HEK293T (cell line): ENCODE results near the gene MYOF.

Source experiments
- ARNT ChIP-seq: fragments of 450-650 bp; IDR thresholded peaks from 2 replicates; pipeline ENCODE4 v1.6.1; 2017; ENCODE audit warnings: mild to moderate bottlenecking
- BHLHE40 ChIP-seq: fragments of 450-650 bp; IDR thresholded peaks from 2 replicates; pipeline ENCODE4 v1.6.1; 2016; ENCODE audit warnings: mild to moderate bottlenecking, moderate library complexity, borderline replicate concordance
- ELF4 ChIP-seq: fragments of 450-650 bp; IDR thresholded peaks from 2 replicates; pipeline ENCODE4 v1.6.1; 2017; ENCODE audit warnings: antibody characterized with exemption
- FOXM1 ChIP-seq: fragments of 450-650 bp; IDR thresholded peaks from 2 replicates; pipeline ENCODE4 v1.6.1; 2017; ENCODE audit warnings: mild to moderate bottlenecking, borderline replicate concordance
- HDGF ChIP-seq: fragments of 450-650 bp; IDR thresholded peaks from 2 replicates; pipeline ENCODE4 v1.6.1; 2017; ENCODE audit warnings: antibody characterized with exemption, borderline replicate concordance
- SUZ12 ChIP-seq: fragments of 450-650 bp; IDR thresholded peaks from 2 replicates; pipeline ENCODE4 v1.6.1; 2016; ENCODE audit warnings: mild to moderate bottlenecking
- TARDBP ChIP-seq: fragments of 450-650 bp; IDR thresholded peaks from 2 replicates; pipeline ENCODE4 v1.6.1; 2016
- ZNF384 ChIP-seq: fragments of 450-650 bp; IDR thresholded peaks from 2 replicates; pipeline ENCODE4 v1.6.1; 2016
- TF ChIP-seq, protein P1 (sequence below): fragments of 450-650 bp; IDR thresholded peaks from 2 replicates; pipeline ENCODE4 v1.6.1; 2016

DNA sequence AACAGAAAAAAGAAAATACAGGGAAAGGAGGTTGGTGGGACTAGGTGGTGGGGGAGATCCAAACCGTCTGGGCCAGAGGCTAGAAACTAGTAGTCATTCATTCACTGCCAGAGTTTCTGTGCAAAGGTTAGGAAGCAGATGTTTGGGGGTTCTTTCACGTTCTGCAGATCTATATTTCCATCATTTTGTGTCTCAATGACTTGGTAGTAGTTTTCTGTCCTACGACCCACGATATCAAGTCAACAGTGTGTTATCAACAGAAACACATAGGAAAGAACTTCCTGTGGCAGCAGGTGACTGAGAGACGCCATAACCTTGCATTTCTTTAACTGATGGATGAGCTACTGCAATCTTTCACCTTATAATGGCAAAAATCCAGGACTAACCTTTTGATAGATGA lies 16.0 kb upstream of the MYOF start:
- TF ChIP-seq HDGF (no peak), TARDBP (no peak), SUZ12 (no peak), ZNF384 (no peak), BHLHE40 (no peak), ARNT (no peak), ELF4 (no peak), FOXM1 (no peak)
- TF ChIP-seq, protein P1, sequence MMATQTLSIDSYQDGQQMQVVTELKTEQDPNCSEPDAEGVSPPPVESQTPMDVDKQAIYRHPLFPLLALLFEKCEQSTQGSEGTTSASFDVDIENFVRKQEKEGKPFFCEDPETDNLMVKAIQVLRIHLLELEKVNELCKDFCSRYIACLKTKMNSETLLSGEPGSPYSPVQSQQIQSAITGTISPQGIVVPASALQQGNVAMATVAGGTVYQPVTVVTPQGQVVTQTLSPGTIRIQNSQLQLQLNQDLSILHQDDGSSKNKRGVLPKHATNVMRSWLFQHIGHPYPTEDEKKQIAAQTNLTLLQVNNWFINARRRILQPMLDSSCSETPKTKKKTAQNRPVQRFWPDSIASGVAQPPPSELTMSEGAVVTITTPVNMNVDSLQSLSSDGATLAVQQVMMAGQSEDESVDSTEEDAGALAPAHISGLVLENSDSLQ = no peak
